ENCODE results near the gene FNTB.
A peak's percentile ranks its signal among the peaks of the same experiment; 100 is the strongest.

FNTB gene

GRCh38 chr14:64986648-64987437 is at the start of gene FNTB:
FNTB (plus strand) TSS chr14:64986895; CDS start chr14:64986954, 59 bp downstream.
- no peaks in the 10 kb centered on the region for H3K9me3 ChIP-seq (ENCODE audit: control insufficient read depth, insufficient read depth, low read length)
- H3K36me3 ChIP-seq (ENCODE audit: insufficient read depth, low read length): no peaks in the 10 kb centered on the region
- peaks cover 3% of the 10 kb centered on the region; the same call in 1 of the 2 replicates for H3K4me1 ChIP-seq (ENCODE audit: insufficient read depth, low read length)
- H3K9ac ChIP-seq (ENCODE audit: low read depth, low read length): peak within 1 kb of the TSS; percentile 85

- no peaks in the 10 kb centered on the region for H3K9me3 ChIP-seq (ENCODE audit: control insufficient read depth, insufficient read depth, low read length)
- no peak overlapping the region for H3K9ac ChIP-seq (ENCODE audit: low read depth, low read length)
- H3K36me3 ChIP-seq (ENCODE audit: insufficient read depth, low read length): no peaks in the 10 kb centered on the region
- H3K4me1 ChIP-seq (ENCODE audit: insufficient read depth, low read length): peaks cover 1% of the 10 kb centered on the region; the same call in 1 of the 2 replicates
These were observed 49.4 kb upstream of the FNTB start for GRCh38 chr14:64937171-64937820.

GRCh38 chr14:64937821-64938193 is 48.9 kb upstream of the FNTB start:
- Histone ChIP-seq H3K4me1 (ENCODE audit: insufficient read depth, low read length) (peaks cover 7% of the 10 kb centered on the region; the same call in 1 of the 2 replicates), H3K9ac (ENCODE audit: low read depth, low read length) (no peak overlapping the region), H3K36me3 (ENCODE audit: insufficient read depth, low read length) (no peaks in the 10 kb centered on the region), H3K9me3 (ENCODE audit: control insufficient read depth, insufficient read depth, low read length) (no peaks in the 10 kb centered on the region)

- H3K4me1 ChIP-seq (ENCODE audit: insufficient read depth, low read length): peaks cover 12% of the 10 kb centered on the region; the same call in 1 of the 2 replicates
- no peaks in the 10 kb centered on the region for H3K36me3 ChIP-seq (ENCODE audit: insufficient read depth, low read length)
- H3K9ac ChIP-seq (ENCODE audit: low read depth, low read length): no peak overlapping the region
- no peaks in the 10 kb centered on the region for H3K9me3 ChIP-seq (ENCODE audit: control insufficient read depth, insufficient read depth, low read length)
These were observed 47.5 kb upstream of the FNTB start for GRCh38 chr14:64938972-64939816.

- no peaks in the 10 kb centered on the region for H3K36me3 ChIP-seq (ENCODE audit: insufficient read depth, low read length)
- H3K9ac ChIP-seq (ENCODE audit: low read depth, low read length): no peak overlapping the region
- peaks cover 15% of the 10 kb centered on the region; the same call in 1 of the 2 replicates for H3K4me1 ChIP-seq (ENCODE audit: insufficient read depth, low read length)
- H3K9me3 ChIP-seq (ENCODE audit: control insufficient read depth, insufficient read depth, low read length): no peaks in the 10 kb centered on the region
These were observed 46.9 kb upstream of the FNTB start for GRCh38 chr14:64939817-64940190.

GRCh38 chr14:64940336-64940910 is 46.3 kb upstream of the FNTB start:
- H3K4me1 ChIP-seq (ENCODE audit: insufficient read depth, low read length): peaks cover 15% of the 10 kb centered on the region; the same call in 1 of the 2 replicates
- H3K36me3 ChIP-seq (ENCODE audit: insufficient read depth, low read length): no peaks in the 10 kb centered on the region

GRCh38 chr14:64942531-64943111 is 44.1 kb upstream of the FNTB start, which contains the start of gene GPX2:
GPX2 (minus strand) TSS chr14:64942745; CDS start chr14:64942726, 19 bp downstream.
- peaks cover 15% of the 10 kb centered on the region; the same call in 1 of the 2 replicates for H3K4me1 ChIP-seq (ENCODE audit: insufficient read depth, low read length)
- no peak within 1 kb of the TSS for H3K9ac ChIP-seq (ENCODE audit: low read depth, low read length)
- H3K9me3 ChIP-seq (ENCODE audit: control insufficient read depth, insufficient read depth, low read length): no peaks in the 10 kb centered on the region
- peaks cover 2% of the 10 kb centered on the region; the same call in 1 of the 2 replicates for H3K36me3 ChIP-seq (ENCODE audit: insufficient read depth, low read length)

More at GRCh38 chr14:64940336-64940910, 46.3 kb upstream of the FNTB start:
- H3K9ac ChIP-seq (ENCODE audit: low read depth, low read length): no peak overlapping the region
- H3K9me3 ChIP-seq (ENCODE audit: control insufficient read depth, insufficient read depth, low read length): no peaks in the 10 kb centered on the region

- Histone ChIP-seq H3K9me3 (ENCODE audit: control insufficient read depth, insufficient read depth, low read length) (no peaks in the 10 kb centered on the region), H3K9ac (ENCODE audit: low read depth, low read length) (no peak overlapping the region), H3K4me1 (ENCODE audit: insufficient read depth, low read length) (peaks cover 15% of the 10 kb centered on the region; the same call in 1 of the 2 replicates), H3K36me3 (ENCODE audit: insufficient read depth, low read length) (peaks cover 2% of the 10 kb centered on the region; the same call in 1 of the 2 replicates)
These were observed 43.1 kb upstream of the FNTB start for GRCh38 chr14:64943556-64943955.

- H3K4me1 ChIP-seq (ENCODE audit: insufficient read depth, low read length): peaks cover 15% of the 10 kb centered on the region; the same call in 1 of the 2 replicates
- H3K36me3 ChIP-seq (ENCODE audit: insufficient read depth, low read length): peaks cover 2% of the 10 kb centered on the region; the same call in 1 of the 2 replicates
- no peaks in the 10 kb centered on the region for H3K9me3 ChIP-seq (ENCODE audit: control insufficient read depth, insufficient read depth, low read length)
- no peak overlapping the region for H3K9ac ChIP-seq (ENCODE audit: low read depth, low read length)
These were observed 42.7 kb upstream of the FNTB start for GRCh38 chr14:64944041-64944440.

- Histone ChIP-seq H3K9me3 (ENCODE audit: control insufficient read depth, insufficient read depth, low read length) (no peaks in the 10 kb centered on the region), H3K9ac (ENCODE audit: low read depth, low read length) (no peak overlapping the region), H3K4me1 (ENCODE audit: insufficient read depth, low read length) (peaks cover 15% of the 10 kb centered on the region; the same call in 1 of the 2 replicates), H3K36me3 (ENCODE audit: insufficient read depth, low read length) (peaks cover 2% of the 10 kb centered on the region; the same call in 1 of the 2 replicates)
These were observed 41.8 kb upstream of the FNTB start for GRCh38 chr14:64944861-64945260.

GRCh38 chr14:64945431-64946178 is 41.1 kb upstream of the FNTB start:
- no peaks in the 10 kb centered on the region for H3K9me3 ChIP-seq (ENCODE audit: control insufficient read depth, insufficient read depth, low read length)
- H3K36me3 ChIP-seq (ENCODE audit: insufficient read depth, low read length): peaks cover 2% of the 10 kb centered on the region; the same call in 1 of the 2 replicates
- peaks cover 15% of the 10 kb centered on the region; the same call in 1 of the 2 replicates for H3K4me1 ChIP-seq (ENCODE audit: insufficient read depth, low read length)

GRCh38 chr14:64946310-64947045 is 40.2 kb upstream of the FNTB start:
- peaks cover 15% of the 10 kb centered on the region; the same call in 1 of the 2 replicates for H3K4me1 ChIP-seq (ENCODE audit: insufficient read depth, low read length)
- H3K9me3 ChIP-seq (ENCODE audit: control insufficient read depth, insufficient read depth, low read length): no peaks in the 10 kb centered on the region
- no peak overlapping the region for H3K9ac ChIP-seq (ENCODE audit: low read depth, low read length)
- peaks cover 2% of the 10 kb centered on the region; the same call in 1 of the 2 replicates for H3K36me3 ChIP-seq (ENCODE audit: insufficient read depth, low read length)

More at GRCh38 chr14:64945431-64946178, 41.1 kb upstream of the FNTB start:
- H3K9ac ChIP-seq (ENCODE audit: low read depth, low read length): no peak overlapping the region
